Activated CD4-positive, alpha-beta T cell treated with anti-CD3 and anti-CD28 coated beads, Interleukin-2, amount 50 U/mL, for 48 hours (primary cell): ENCODE results near the gene ZMAT3.
"Not testable (repeated sequence)": the region's sequence is repeated elsewhere in the genome, so short reads cannot be mapped to it uniquely, and the experiment has no call there.

ENCODE experiments used
- DNase-seq, 2 experiments: peaks; one replicate each; pipeline ENCODE4 v3.0.0-alpha.2; 2020

ZMAT3 gene

GRCh38 chr3:179068779-179069530 lies 2.7 kb downstream of the ZMAT3 start:
- DNase-seq: peak; percentile 54 to 65

DNA sequence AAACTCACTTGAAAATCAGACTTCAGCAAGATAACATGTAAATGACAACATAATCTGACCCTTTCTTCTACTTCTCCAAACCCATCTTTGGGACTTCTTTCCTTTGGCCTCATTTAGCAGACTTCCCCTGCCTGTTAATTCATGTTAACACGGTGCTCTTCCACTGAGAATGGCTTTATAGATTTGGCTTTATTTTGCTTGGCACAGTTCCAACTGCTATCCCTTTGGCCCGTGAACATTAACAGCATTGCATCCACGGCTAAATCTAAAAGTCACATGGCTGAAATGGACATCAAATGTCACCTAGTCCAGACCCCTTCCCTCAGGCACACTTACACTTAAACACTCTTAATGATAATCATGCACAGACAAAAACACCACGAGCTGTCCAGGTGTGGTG lies 3.8 kb downstream of the ZMAT3 start:
- DNase-seq: no peak

- DNase-seq: no peak
Measured at GRCh38 chr3:179067291-179067690, 4.3 kb downstream of the ZMAT3 start.

DNA sequence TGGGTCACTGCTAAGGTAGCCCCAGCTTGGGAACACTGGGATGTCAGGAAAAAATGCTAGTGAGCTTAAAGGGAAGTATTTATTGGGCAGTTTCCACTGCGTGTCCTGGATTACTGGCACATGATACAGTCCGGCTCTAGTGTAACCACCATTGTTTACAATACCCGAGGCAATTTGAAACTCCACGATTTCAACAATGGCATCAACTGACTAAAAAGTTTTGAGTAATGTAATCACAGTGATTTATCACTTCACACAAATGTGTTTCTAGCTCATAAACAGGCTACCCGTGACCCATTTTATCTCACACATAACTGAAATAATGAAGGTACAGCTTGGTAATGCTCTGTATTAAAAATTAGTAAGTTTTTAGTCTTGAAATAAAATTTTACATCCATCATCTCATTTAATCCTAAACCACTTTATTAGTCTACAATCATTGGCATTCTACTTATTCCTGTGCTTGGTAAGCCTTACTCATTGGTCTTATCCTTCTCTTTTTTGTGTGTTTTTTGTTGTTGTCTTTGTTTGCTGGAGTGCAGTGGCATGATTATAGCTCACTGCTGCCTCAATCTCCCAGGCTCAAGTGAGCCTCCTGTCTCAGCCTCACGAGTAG lies 7.6 kb downstream of the ZMAT3 start:
- no peak for DNase-seq

GRCh38 chr3:179056326-179056725 lies 15.3 kb downstream of the ZMAT3 start:
- DNase-seq: no peak

- not testable (repeated sequence) for DNase-seq
Measured at GRCh38 chr3:179054565-179054964, 17.0 kb downstream of the ZMAT3 start.

DNA sequence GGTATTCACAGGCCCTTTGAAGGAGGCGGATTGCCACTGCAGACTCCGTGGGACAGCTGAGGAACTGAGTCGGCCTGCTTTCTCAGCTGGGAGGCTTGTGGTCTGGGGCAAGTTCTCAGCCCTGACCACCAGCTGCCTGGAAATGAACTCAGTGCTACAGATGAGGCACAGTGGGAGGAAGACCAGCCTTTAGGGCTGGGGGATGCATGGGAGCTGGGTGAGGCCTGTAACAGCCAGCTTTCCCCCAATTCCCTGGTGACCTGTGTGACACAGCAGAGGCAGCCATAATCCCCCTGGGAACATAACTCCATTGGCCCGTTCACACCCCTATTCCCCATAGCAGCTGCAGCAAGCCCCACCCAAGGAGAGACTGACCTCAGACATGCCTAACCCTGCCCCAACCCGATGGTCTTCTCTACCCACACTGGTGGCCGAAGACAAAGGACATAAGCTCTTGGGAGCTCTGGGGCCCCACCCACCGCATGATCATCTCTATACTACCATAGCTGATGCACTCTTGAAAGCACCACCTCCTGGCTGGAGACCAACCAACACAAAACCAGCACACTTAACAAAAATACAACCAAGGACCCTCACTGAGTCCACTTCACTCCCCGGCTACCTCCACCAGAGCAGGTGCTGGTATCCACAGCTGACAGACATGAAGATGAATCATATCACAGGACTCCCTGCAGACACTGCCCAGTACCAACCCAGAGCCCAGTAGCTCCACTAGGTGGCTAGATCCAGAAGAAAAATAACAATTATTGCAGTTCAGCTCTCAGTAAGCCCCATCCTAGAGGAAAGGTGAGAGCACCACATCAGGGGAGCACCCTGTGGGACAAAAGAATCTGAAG lies 24.9 kb downstream of the ZMAT3 start:
- no peak for DNase-seq

DNA sequence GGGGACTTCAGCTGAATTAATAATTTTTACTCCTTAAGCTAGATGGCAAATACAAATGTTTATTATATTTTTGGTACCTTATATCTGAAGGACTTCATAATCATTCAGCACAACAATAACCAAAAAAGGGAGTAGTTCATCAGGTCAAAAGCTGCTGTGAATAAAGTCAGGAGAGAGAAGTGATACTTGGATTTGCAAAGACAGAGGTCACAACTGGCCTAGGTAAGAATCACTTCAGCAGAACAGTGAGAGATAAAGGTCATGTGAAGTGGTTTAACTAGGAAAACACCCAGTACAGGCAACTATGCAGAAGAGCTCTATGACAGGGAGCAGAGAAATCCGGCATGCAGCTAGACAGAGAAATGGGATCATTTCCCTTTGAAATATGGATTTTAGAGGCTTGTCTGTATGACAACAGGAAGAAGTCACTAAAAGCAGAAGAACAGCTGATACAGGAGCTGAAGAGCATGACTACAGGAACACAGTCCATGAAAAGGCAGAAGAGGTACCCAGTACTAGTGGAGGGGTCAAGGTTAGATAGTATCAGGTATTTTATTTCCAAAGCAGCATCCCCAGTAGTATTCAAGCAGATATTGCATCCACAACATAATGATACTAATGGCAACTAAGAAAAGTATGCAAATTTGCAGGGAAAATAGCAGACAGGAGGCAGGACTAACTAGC lies 25.7 kb downstream of the ZMAT3 start:
- DNase-seq: no peak

DNA sequence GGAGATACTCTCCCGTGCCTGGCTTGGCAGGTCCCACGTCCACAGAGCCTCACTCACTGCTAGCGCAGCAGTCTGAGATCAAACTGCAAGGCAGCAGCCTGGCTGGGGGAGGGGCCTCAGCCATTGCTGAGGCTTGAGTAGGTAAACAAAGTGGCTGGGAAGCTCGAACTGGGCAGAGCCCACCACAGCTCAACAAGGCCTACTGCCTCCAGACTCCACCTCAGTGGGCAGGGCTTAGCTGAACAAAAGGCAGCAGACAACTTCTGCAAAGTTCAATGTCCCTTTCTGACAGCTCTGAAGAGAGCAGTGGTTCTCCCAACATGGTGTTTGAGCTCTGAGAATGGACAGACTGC lies 32.7 kb downstream of the ZMAT3 start:
- DNase-seq: peak in 1 of 2 experiments; percentile 25

GRCh38 chr3:179038216-179038898 lies 33.3 kb downstream of the ZMAT3 start:
- no peak for DNase-seq

DNA sequence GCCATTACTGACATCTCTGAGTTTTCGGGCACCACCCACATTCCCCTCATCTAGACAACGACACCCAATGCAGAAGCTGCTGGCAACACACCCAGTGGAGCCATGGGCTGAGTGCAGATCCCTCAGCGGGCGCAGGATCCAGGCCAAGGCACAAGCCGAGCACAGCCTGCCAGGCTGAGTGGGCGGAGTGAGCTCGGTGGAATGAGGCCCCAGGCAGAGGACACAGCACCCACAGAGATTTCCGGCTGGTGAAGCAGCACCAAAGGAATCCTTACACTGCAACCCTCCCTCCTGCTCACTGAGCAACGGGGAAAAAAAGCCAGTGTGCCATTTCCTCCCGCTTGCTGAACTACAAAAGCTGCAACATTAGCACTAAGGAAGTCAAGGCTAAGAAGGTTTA lies 34.3 kb downstream of the ZMAT3 start:
- DNase-seq: peak; percentile 69 to 76

DNA sequence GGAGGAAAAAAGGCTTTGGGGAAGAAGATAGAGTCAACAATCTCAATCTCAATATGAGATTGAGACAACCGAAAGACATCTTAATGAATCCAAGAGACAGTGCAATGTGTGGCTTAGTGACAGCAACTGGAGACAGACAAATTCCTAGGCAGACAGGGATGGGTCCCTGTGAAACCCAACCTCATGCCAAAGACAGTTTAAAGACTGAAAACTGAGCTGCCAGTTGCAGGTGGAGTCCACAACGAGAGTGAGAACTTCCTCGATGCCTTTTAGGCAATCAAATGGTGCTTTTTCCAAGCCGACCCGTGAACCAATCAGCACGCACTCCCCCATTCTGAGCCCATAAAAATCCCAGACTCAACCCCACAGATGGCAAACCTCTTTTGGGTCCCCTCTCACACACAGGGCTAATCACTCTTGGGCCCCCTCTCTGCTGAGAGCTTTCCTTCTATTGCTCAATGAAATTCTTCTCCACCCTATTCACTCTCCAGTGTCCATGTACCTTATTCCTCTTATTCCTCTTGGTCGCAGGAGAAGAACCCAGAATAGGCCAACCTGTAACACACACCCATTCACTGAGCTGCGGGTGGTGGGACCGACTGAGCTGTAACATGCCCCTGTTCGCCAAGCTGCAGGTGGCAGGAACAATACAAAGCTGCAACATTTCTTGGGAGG lies 34.8 kb downstream of the ZMAT3 start:
- no peak for DNase-seq

DNA sequence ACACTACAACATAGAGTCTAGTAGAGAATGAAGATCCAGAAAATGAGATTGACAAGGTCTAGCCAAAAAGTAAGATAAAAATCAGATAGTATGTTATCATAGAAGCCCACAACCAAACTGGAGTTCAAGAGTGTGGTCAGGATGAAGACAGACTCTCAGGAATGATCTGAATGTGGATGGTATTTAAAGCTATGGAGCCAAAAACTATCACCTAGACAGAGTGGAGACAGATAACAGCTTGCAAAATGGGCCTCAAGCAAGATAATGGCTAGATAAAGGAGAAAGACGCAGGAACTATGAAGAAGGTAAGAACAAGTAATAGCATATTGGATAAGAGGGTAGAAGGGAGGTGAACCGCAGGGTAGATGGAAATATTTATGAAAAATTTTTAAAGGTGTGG lies 35.4 kb downstream of the ZMAT3 start:
- DNase-seq: no peak

DNA sequence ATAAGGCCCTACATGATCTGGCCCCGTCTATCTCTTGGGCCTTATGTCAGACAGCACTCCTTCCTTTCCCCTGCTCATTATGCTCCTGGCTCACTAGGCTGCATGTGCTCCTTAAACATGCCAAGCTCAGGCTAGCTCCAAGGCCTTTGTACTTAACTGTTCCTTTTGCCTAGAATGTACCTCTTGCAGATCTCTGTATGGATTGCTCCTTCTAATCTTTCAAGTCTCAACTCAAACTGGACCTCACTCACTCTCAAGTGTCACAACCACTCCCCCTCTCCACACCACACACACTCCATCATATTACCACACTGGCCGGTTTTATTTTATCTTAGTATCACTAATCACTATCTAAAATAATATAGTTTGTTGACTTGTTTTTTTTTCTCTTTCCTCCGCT lies 36.4 kb downstream of the ZMAT3 start:
- no peak for DNase-seq

DNA sequence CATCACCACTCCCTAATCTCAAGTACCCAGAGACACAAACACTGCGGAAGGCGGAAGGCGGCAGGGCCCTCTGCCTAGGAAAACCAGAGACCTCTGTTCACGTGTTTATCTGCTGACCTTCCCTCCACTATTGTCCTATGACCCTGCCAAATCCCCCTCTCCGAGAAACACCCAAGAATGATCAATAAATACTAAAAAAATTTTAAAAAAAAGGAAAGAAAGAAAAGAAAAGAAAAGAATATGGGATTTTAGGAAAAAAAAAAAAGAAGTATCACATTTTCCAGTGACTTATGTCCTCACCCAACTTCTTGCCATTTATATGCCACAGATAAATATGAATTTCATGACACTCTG lies 38.3 kb downstream of the ZMAT3 start:
- not testable (repeated sequence) for DNase-seq

DNA sequence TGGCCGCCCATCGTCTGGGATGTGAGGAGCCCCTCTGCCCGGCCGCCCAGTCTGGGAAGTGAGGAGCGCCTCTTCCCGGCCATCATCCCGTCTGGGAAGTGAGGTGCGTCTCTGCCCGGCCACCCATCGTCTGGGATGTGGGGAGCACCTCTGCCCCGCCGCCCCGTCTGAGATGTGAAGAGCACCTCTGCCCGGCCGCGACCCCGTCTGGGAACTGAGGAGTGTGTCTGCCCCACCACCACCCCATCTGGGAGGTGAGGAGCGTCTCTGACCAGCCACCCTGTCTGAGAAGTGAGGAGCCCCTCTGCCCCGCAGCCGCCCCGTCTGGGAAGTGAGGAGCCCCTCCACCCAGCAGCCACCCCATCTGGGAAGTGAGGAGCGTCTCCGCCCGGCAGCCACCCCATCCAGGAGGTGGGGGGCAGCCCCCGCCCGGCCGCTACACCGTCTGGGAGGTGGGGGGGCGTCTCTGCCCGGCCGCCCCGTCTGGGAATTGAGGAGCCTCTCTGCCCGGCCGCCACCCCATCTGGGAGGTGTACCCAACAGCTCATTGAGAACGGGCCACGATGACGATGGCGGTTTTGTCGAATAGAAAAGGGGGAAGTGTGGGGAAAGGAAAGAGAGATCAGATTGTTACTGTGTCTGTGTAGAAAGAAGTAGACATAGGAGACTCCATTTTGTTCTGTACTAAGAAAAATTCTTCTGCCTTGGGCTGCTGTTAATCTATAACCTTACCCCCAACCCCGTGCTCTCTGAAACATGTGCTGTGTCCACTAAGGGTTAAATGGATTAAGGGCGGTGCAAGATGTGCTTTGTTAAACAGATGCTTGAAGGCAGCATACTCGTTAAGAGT lies 38.9 kb downstream of the ZMAT3 start:
- not testable (repeated sequence) for DNase-seq

DNA sequence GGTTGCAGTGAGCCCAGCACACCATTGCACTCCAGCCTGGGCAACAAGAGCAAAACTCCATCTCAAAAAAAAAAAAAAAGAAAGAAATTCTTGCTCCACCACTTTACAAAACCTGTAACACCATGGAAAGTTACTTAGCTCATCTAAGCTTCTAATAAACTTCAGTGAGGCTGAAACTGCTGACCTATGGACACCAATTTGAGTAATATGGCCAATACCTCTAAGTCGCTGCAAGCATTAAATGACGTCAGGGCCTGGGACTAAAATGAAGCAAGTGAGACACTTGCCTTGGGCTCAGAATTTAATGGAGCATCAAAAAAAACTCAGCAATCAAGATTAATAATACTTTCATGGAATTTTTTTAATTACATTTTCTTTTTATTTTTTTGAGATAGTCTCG lies 42.5 kb downstream of the ZMAT3 start:
- no peak for DNase-seq

DNA sequence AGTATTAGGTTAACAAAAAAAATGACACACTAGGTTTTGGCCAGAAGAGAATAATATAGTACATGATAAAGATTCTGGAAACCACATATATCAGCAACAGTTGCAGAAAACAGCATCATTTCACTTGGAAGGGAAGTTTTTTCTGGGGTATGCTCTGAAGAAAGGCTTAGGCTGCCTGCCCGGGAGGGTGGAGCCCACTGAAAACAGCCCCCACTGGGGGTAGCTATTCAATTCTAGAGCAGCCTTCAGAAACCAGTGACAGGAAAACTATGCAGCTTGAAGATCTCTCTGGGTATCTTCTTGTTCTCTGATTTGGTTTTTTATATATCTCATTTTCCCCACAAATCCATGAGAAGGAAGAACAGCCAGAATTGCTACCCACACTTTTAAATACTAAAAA lies 43.2 kb downstream of the ZMAT3 start:
- DNase-seq: no peak

DNA sequence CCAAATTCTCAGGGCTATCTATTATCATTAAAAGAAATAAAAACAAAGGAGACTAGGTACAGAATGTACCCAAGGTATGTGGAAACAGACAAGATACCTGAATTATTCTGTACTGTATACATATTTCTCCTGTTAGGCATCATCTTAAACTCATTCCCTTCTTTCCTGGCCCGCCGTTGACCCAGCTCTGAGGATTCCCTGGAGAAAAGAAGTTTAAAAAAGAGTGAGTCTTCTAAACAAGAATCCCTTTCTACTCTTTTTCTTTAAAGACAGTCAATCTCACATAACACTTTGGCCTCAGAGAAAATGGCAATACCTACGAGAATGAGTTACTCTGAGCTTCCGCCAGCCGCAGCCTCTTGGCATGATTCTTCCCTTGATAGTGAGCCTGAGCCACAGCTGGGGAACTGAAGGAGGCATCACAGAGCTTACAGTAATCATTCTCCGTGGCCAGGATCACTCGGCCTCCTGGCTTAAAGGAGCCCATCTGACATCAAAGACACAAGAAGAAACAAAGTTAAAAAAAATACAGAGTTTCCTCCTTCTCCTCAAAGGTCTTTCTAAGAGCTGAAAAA lies 44.2 kb downstream of the ZMAT3 start:
- DNase-seq: peak in 1 of 2 experiments; percentile 25

GRCh38 chr3:179026636-179027035 lies 45.0 kb downstream of the ZMAT3 start:
- no peak for DNase-seq
